ENCODE measurements around the gene AKAP1. TPM values are rescaled to one million over a fixed set of nuclear protein-coding genes. Genes with fewer than 3 reads are reported as not detected.

The AKAP1 gene
- total RNA-seq, 2 experiments from 2014 or later, result 27.3 to 28.6 TPM

DNA sequence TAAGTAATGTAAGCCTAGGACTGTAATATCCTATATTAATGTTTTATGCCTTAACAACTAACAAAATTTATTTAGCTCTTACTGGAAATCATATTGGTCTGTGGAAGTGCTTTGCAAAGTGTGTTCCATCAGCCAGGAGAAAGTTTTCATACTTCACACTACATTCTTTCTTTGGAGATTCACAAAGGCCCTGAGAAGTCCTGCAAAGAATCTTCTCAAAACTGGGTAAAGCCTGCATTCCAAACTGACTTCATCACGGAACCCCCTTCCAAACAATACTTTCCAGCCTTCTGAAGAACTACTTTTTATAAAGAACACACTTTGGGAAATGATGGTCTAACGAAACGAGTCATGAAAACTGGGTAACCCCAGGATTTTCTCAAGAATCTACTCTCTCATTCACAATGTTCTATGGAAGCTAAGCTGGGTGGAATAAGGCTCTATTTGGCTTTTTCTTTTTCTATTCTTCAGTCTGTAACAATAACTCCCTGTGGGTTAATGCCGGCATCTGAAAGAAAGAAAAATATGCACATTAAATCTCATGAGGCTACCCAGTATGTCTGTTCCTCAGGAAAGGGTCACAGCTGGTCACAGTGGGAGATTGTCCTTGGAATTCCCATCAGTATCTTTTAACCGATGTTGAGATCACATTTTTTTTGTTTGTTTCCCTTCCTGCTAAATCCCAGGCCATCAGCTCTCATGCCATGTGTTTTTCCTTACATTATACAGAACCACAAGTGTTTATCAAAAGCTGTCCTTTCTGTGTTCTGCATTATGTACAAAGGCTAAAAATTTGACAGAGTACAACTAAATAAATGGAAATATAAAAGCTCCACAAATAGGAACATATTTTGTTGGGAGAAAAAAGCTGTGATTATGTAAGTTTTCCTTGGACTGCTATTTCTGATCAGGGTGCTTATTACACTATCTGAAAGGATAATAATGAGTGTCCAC, 12.8 kb upstream of the AKAP1 start:
- intact Hi-C loops (cut with micrococcal nuclease), result no loop called here
- DNase-seq (no peak), ATAC-seq (no peak)
- no peak overlapping the region for H3K27ac Mint-ChIP-seq
- POLR2A ChIA-PET, result no interaction called here
- H3K9me3 Mint-ChIP-seq, result no peaks in the 10 kb centered on the region
- no peaks in the 10 kb centered on the region for H3K27me3 Mint-ChIP-seq
- no peaks in the 10 kb centered on the region for H3K4me1 Mint-ChIP-seq (ENCODE audit: low read depth)
- CTCF ChIA-PET, result interaction anchor here (1.1 to 1.4 kb wide), 3 partner anchors 10 to 62 kb away, joined by 3 read pairs; no protein-coding TSS in a partner anchor
- H3K36me3 Mint-ChIP-seq (ENCODE audit: low read depth), result no peaks in the 10 kb centered on the region
- H3K4me3 Mint-ChIP-seq, result no peak overlapping the region
- TF ChIP-seq, protein P1, sequence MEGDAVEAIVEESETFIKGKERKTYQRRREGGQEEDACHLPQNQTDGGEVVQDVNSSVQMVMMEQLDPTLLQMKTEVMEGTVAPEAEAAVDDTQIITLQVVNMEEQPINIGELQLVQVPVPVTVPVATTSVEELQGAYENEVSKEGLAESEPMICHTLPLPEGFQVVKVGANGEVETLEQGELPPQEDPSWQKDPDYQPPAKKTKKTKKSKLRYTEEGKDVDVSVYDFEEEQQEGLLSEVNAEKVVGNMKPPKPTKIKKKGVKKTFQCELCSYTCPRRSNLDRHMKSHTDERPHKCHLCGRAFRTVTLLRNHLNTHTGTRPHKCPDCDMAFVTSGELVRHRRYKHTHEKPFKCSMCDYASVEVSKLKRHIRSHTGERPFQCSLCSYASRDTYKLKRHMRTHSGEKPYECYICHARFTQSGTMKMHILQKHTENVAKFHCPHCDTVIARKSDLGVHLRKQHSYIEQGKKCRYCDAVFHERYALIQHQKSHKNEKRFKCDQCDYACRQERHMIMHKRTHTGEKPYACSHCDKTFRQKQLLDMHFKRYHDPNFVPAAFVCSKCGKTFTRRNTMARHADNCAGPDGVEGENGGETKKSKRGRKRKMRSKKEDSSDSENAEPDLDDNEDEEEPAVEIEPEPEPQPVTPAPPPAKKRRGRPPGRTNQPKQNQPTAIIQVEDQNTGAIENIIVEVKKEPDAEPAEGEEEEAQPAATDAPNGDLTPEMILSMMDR (IDR thresholded peaks at IDR 0.05), result no peak

DNA sequence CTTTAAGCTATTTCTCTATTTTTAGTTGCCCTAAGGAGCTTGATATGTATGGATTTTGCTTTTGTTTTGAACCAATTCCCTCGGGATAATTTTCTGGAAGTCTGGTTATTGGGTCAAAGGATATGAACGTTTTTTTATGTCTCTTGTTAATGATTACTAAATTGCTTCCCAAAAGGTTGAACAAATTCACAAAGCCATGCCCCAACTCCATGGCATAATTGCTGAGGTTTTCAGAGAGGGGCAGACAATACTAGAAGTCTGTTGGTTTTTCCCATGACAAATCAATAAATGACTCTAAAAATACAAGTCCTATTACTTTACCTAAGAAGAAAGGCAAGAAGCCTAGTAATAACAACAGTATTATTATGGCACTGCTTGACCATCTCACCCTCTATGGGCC, 11.4 kb upstream of the AKAP1 start:
- Mint-ChIP-seq H3K4me3 (no peak overlapping the region), H3K4me1 (ENCODE audit: low read depth) (no peaks in the 10 kb centered on the region), H3K36me3 (ENCODE audit: low read depth) (no peaks in the 10 kb centered on the region), H3K9me3 (no peaks in the 10 kb centered on the region), H3K27me3 (no peaks in the 10 kb centered on the region), H3K27ac (no peak overlapping the region)
- TF ChIP-seq, protein P1 (IDR thresholded peaks at IDR 0.05), result no peak
- intact Hi-C loops (cut with micrococcal nuclease), result no loop called here
- ATAC-seq (no peak), DNase-seq (no peak)
- POLR2A ChIA-PET, result no interaction called here
- CTCF ChIA-PET, result interaction anchor here (1.4 kb wide), 1 partner anchor 9 kb away, joined by 3 read pairs; no protein-coding TSS in a partner anchor

DNA sequence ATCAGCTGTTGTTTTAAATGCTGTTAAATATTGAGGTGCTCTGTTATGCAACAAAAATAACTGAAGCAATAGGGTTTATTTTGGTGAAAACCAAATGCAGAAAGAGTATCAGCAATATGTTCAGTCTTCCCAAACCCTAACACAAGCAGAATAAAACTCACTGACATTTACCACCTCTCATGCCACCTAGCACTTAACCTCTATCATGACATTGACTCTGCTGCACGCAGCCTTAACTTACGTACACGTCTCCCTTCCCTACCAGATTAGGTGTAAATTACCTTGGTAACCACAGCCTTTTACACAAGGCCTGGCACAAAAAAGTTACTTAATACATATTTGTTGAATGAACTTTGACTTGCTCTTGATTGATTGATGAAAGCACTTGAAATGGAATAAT, 9.9 kb upstream of the AKAP1 start:
- Mint-ChIP-seq H3K4me1 (ENCODE audit: low read depth) (no peaks in the 10 kb centered on the region), H3K36me3 (ENCODE audit: low read depth) (no peaks in the 10 kb centered on the region), H3K27me3 (no peaks in the 10 kb centered on the region), H3K27ac (no peak overlapping the region), H3K9me3 (no peaks in the 10 kb centered on the region), H3K4me3 (no peak overlapping the region)
- intact Hi-C loops (cut with micrococcal nuclease), result no loop called here
- ChIA-PET CTCF (no interaction called here), POLR2A (no interaction called here)
- no peak for DNase-seq
- ATAC-seq, result no peak
- TF ChIP-seq, protein P1 (IDR thresholded peaks at IDR 0.05), result no peak

DNA sequence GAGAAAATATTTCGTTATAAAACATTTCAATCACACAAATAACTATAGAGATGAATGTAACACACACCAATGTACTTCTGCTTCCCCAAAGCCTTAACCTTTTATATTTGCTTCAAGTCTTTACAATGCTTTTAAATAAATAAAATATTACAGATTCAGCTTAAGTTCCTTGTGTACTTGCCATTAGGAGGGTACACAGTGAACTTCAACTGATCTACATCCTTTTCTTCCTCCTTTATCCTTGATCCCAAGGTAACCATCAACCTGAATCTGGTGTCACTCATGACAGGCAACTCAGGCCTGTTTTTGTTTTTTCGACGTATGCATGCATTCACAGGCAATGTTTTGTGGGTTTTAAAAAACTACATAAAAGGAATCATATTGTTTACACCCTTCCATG, 9.3 kb upstream of the AKAP1 start:
- Mint-ChIP-seq H3K36me3 (ENCODE audit: low read depth) (no peaks in the 10 kb centered on the region), H3K27ac (no peak overlapping the region), H3K27me3 (no peaks in the 10 kb centered on the region), H3K4me1 (ENCODE audit: low read depth) (peaks cover 4% of the 10 kb centered on the region), H3K4me3 (no peak overlapping the region), H3K9me3 (no peaks in the 10 kb centered on the region)
- DNase-seq (no peak), ATAC-seq (no peak)
- intact Hi-C loops (cut with micrococcal nuclease), result no loop called here
- ChIA-PET POLR2A (no interaction called here), CTCF (no interaction called here)
- TF ChIP-seq, protein P1 (IDR thresholded peaks at IDR 0.05), result no peak

DNA sequence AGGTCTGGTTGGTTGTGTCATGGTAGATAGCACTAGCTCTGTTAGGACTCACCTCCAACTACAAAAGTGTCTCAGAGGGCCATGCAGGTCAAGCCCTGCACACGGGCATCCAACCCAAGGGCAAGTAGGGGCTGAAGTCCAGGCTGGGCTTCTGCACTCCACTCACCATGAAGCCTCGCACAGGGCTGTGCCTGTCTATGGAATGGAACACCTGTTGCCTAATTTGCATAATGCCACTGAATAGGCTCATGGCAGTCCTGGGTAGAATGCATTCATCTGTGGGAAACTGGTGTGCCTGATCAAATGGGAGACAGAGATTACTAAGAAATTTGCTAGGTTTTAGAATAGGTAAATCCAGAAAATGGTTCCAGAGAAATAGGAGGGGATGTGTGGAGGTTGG, 8.0 kb upstream of the AKAP1 start:
- Mint-ChIP-seq H3K4me1 (ENCODE audit: low read depth) (peaks cover 12% of the 10 kb centered on the region), H3K4me3 (no peak overlapping the region), H3K9me3 (no peaks in the 10 kb centered on the region), H3K27me3 (peaks cover 2% of the 10 kb centered on the region), H3K27ac (no peak overlapping the region), H3K36me3 (ENCODE audit: low read depth) (no peaks in the 10 kb centered on the region)
- ATAC-seq (no peak), DNase-seq (no peak)
- intact Hi-C loops (cut with micrococcal nuclease), result no loop called here
- CTCF ChIA-PET, result no interaction called here
- TF ChIP-seq, protein P1 (IDR thresholded peaks at IDR 0.05), result no peak
- POLR2A ChIA-PET, result no interaction called here
